Mucosa of gallbladder (tissue), 1 donor: ENCODE results near the gene ADAD2. TPM values are rescaled to one million over a fixed set of nuclear protein-coding genes. Genes with fewer than 3 reads are reported as not detected.

Experiments
- DNase-seq: peaks from one replicate; pipeline ENCODE4 v3.0.0-alpha.2; 2020; ENCODE audit warnings: low spot score
- total RNA-seq: library from RNA; stranded (reverse); gene quantifications from one replicate; pipeline ENCODE4 v1.2.1, GENCODE V29; 2021
- donor health status: DM: no; HTN: no; CAD: no.

The ADAD2 gene
- total RNA-seq, 1 donor from 2014 or later, result 0.60 TPM

GRCh38 chr16:84223456-84223855, 32.5 kb downstream of the ADAD2 start:
- no peak for DNase-seq

GRCh38 chr16:84224554-84224953, 33.6 kb downstream of the ADAD2 start:
- DNase-seq, result no peak

DNA sequence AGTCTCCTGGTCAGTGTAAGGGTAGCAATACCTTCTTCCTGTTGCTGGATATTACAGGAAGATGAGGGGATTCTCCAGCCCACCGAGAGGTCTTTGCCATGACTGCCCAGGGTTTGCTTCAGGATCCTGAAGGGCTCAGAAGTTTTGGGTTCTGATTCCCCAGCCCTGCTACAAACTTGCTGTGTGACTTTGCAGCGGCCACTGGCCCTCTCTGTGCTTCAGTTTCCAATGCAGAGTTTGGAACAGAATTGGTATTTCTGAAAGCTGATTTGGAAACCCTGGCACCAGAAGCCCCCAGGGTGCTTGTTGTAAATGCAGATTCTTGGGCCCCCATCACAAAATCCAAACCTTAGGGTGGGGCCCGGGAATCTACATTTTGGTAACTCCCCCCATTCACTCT, 34.2 kb downstream of the ADAD2 start:
- DNase-seq, result no peak

- no peak for DNase-seq
Measured at GRCh38 chr16:84225571-84225970, 34.6 kb downstream of the ADAD2 start.

DNA sequence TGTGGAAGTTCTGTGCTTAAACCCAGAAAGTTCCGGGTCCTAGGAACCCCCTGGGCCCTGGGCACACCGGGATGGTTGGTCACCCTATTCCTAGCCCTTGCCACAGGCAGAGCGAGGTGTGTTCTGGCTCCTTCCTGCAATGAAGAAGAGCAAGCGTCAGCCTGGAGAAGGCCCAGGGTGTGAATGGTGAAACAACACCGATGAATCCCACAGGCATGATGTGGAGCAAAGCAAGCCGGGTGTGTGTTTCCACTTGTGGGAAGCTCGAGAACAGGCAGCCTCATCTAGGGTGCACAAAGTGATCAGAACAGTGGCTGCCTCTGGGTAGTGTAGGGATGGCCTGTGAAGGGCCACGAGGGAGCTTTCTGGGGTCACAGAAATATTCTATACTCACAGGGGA, 35.1 kb downstream of the ADAD2 start:
- DNase-seq, result no peak

DNA sequence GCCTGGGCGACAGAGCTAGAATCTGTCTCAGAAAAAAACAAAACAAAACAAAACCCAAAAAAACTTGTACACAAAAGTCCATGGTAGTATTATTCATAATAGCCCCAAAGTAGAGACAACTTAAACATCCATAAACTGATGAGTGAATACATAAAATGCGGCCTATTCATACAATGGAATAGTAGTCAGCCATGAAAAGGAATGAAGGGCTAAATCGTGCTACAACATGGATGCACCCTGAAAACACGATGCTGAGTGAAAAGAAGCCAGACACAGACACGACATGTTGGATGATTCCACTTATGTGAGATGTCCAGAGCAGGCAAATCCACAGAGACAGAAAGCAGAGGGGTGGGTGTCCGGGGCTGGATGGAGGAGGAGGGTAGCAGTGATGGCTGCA, 36.6 kb downstream of the ADAD2 start:
- DNase-seq, result no peak

DNA sequence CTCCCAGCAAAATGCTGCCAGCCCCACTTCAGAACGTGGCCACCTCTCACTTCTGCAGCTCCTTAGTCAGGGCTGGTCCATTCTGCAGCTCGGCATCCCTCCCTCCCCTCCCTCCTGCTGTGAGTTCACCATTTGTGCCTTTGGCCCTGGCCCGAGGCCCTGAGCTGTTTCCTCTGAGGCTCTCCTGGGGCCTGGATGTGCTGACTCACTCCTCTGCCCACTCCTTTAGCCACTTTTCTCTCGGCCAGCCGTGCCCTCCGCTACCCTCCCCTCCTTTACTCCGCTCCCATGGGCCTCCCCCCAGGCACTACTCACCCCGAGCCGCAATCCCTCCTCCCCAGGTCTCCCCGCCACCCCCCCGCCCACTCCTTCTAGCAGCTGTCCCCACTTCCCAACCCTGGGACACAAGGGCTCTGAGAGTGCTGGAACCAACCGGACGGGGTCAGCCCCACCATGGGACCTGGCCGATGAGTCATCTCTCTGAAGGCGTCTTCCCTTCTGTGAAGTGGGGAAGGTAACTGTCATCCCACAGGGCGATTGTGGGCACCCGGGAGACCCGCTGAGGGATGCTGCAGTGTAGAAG, 37.4 kb downstream of the ADAD2 start:
- peak; percentile 51 for DNase-seq

GRCh38 chr16:84229471-84229870, 38.5 kb downstream of the ADAD2 start:
- DNase-seq, result no peak

DNA sequence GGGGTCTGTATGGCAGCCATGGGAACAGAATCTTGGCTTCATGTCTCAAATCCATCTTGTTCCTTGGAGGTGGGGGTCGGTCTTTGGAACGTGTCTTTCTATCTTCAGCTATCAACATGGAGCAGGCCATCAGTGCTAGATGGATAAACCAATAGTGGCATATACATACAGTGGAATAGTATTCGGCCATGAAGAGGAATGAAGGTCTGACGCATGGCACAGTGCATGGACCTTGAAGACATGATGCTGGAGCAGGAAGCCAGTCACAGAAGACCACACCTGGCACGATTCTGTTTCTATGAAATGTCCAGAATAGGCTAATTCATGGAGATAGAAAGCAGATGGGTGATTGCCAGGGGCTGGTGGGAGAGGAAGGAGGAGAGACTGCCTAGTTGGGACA, 41.1 kb downstream of the ADAD2 start:
- no peak for DNase-seq

- no peak for DNase-seq
Measured at GRCh38 chr16:84232969-84233368, 42.0 kb downstream of the ADAD2 start.

GRCh38 chr16:84233748-84234147, 42.8 kb downstream of the ADAD2 start:
- no peak for DNase-seq

- no peak for DNase-seq
Measured at GRCh38 chr16:84234321-84235241, 43.6 kb downstream of the ADAD2 start.

DNA sequence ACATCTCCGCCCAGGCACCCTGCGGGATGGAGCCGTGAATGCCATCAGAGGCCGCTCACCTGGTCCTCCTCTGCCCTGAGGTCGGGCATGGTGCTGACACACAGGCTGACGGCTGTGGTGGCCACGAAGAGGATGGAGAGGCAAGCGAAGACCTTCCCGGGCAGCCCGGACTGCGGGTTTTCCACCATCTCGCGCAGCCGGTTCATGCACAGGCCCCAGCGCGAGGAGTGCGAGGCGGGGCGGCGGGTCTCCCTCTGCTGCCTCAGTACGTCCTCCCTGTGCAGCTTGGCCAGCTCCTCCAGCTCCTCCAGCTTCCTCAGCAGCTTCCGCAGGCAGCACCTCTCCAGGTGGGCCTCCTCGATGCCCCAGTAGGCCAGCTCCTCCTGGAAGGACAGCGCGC, 45.7 kb downstream of the ADAD2 start:
- no peak for DNase-seq

GRCh38 chr16:84237994-84238750, 47.2 kb downstream of the ADAD2 start:
- no peak for DNase-seq

DNA sequence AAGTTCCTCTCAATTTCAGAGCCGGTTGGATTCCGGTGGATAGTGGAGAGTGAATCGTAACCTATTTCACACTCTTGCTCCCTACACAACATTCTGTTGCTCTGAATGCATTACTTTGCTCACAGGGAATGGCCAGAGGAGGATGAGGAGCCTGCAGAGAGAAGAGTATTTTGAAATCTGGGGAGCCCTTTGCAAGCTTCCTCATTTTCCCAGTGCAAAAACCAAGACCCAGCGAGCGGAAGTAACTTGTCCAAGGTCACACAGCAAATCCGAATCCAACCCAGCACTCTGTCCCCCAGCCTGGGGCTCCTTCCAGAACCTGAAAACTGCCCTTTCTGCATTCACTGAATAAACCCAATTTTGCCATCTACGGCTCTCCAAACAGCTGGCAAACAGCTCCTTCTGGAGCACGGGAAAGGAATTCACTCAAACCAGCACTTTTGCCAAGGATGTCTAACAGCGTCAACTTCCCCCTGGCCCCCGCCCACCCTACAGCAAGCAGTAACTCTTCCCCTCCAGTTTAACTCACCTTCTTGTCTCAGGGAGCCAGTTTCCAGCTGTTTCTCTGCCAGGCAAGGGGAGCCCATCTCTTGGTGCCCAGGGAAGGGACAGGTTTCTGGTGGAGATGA, 48.3 kb downstream of the ADAD2 start:
- DNase-seq, result no peak

DNA sequence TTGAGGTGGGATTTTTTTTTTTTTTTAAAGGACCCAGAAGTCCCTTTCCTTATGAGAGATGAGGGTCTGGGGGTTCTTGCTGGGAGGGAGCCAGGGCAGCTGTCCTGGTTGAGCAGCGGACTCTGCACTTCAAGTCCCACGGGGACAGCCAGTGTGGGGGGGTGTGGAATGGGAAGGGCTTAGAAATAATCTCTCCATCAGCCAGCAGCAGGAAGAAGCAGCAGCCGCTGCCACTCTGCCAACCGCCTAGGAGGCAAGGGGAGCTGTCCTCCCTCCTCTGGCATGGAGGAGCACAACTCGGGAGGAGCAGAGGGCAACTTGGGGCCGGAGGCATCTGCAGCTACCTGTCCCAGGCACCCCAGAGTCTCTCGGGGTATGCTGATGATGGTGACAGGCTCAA, 49.0 kb downstream of the ADAD2 start, which contains the start of gene KCNG4:
KCNG4 (minus strand) TSS at position 104 of the 400 bp plus-strand sequence. CDS start 2,527 bp downstream, outside the sequence.
- no peak for DNase-seq

DNA sequence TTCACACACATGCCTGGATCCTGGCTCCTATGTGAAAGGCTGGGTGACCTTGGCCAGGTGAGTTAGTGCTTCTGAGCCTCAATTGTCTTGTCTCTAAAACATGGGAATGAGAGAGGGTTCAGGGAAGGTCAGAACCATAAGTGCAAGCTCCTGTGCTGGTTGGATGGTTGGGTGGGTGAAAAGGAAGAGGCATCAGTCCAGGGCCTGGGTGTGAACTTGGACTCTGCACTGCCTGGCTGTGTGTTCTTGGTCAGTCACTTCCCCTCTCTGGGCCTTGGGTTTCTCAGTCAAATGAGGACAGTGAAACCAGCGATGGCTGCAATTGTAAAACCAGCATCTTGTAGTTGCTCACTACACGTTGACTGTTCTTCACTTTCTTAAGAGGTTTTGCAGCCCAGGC, 49.5 kb downstream of the ADAD2 start:
- DNase-seq, result no peak

- DNase-seq, result no peak
Measured at GRCh38 chr16:84241778-84242177, 50.8 kb downstream of the ADAD2 start.

DNA sequence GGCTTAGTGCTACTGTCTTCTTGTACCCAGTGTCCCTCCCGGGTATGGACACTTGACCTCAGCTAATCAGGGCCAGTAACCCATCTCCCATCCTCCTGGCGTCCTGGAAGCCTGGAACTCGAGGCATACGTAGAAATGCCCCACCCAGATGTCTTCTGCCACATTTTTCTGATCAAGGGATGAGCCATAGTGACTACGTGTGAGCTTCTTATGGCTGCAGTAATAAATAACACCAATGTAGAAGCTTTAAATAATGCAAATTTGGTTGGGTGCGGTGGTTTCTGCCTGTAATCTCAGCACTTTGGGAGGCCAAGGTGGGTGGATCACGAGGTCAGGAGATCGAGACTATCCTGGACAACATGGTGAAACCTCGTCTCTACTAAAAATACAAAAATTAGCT, 51.9 kb downstream of the ADAD2 start:
- DNase-seq, result no peak

- DNase-seq, result no peak
Measured at GRCh38 chr16:84243732-84244131, 52.8 kb downstream of the ADAD2 start.

DNA sequence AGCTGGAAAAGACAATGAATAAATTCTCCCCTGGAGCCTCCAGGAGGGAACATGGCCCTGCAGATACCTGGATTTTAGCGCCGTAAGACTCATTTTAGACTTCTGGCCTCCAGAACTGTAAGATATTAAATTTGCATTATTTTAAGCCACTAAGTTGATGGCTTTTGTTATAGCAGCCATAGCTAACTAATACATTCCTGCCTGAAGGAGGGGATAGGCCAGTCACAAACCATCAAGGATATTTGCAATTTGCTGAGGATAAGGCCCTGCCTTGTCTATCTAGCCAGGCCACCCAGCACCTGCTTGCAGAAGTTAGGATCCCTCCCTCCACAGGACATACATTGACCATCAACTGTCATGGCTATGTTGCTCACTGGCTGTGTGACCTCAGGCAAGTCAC, 53.8 kb downstream of the ADAD2 start:
- DNase-seq, result no peak
